GM12878 (cell line): ENCODE data around the gene CCDC17. TPM values are rescaled to one million over a fixed set of nuclear protein-coding genes. Genes with fewer than 3 reads are reported as not detected.

Source experiments
- ATAC-seq: fragments of 200-7000 bp; cut with Tn5 transposase; 3 replicates; pipeline ENCODE4 v1.9.1; 2020; ENCODE audit warnings: mild to moderate bottlenecking, moderate library complexity
- BruUV-seq: library from RNA; stranded (reverse); fragments of 400-500 nt; replicated peaks from 2 replicates; lab custom pipeline; 2021; lab: Mats Ljungman, UMichigan
- CTCF ChIA-PET: fragments of 300-600 bp; sonication (Branson Sonifier 250); formaldehyde crosslinking; extraction: SDS; loops from one replicate; lab custom pipeline; 2021; ENCODE audit warnings: inconsistent platforms; lab: Yijun Ruan, JAX
- POLR2A ChIA-PET: fragments of 350-600 bp; formaldehyde crosslinking; extraction: SDS; loops from one replicate; lab custom pipeline; 2021; ENCODE audit warnings: inconsistent platforms; lab: Charles Lee
- RAD21 ChIA-PET: fragments of 300-600 bp; sonication (Branson Sonifier 250); formaldehyde crosslinking; loops from one replicate; lab custom pipeline; 2023; ENCODE audit warnings: antibody characterized with exemption; ENCODE audit not compliant: unreplicated experiment; lab: Charles Lee
- SMC1A ChIA-PET: fragments of 300-600 bp; sonication (Branson Sonifier 250); formaldehyde crosslinking; loops from one replicate; lab custom pipeline; 2023; ENCODE audit not compliant: unreplicated experiment, uncharacterized antibody; lab: Charles Lee
- DNase-seq: peaks from one replicate; pipeline ENCODE4 v3.0.0-alpha.2; 2011; ENCODE audit warnings: low read depth, low spot score
- FAIRE-seq: peaks from 3 replicates; lab custom pipeline; 2011; peaks lifted over from hg19 to GRCh38; lab: Jason Lieb, UNC
- H2AFZ ChIP-seq: 2 replicates; pipeline ENCODE4 v1.6.0; 2011; ENCODE audit warnings: low read depth, low read length, control low read depth; ENCODE audit not compliant: control insufficient read depth
- H3K27ac ChIP-seq: 2 replicates; pipeline ENCODE4 v1.5.1; 2011; ENCODE audit warnings: control low read depth; ENCODE audit not compliant: control insufficient read depth, insufficient read depth
- H3K27me3 ChIP-seq, 2 experiments: replicated peaks in 1 of 2; 2 replicates each; pipeline versions ENCODE4 v1.6.0 to v1.6.1; 2011; ENCODE audit warnings: low read length in 1 of 2; ENCODE audit not compliant: control insufficient read depth in 2 of 2, insufficient read depth in 2 of 2
- H3K36me3 ChIP-seq, 2 experiments: 2 replicates each; pipeline ENCODE4 v1.5.1; 2011; ENCODE audit warnings: low read length in 1 of 2; ENCODE audit not compliant: control insufficient read depth in 2 of 2, insufficient read depth in 2 of 2
- H3K4me1 ChIP-seq: 2 replicates; pipeline ENCODE4 v1.6.1; 2011; ENCODE audit warnings: mild to moderate bottlenecking, low read length, moderate library complexity, mixed read lengths; ENCODE audit not compliant: control insufficient read depth, insufficient read depth
- H3K4me2 ChIP-seq: 2 replicates; pipeline ENCODE4 v1.6.0; 2011; ENCODE audit warnings: control low read depth; ENCODE audit not compliant: control insufficient read depth, insufficient read depth
- H3K4me3 ChIP-seq: fragments of 200-600 bp; sonication (generic); 2 replicates; pipeline ENCODE4 v1.5.1; 2016
- H3K79me2 ChIP-seq: 2 replicates; pipeline ENCODE4 v1.6.0; 2011; ENCODE audit warnings: low read length; ENCODE audit not compliant: control insufficient read depth, insufficient read depth
- H3K9ac ChIP-seq: 2 replicates; pipeline ENCODE4 v1.8.0; 2011; ENCODE audit warnings: low read length, control low read depth, mixed read lengths; ENCODE audit not compliant: control insufficient read depth, insufficient read depth
- H3K9me3 ChIP-seq: replicated peaks from 3 replicates; pipeline ENCODE4 v1.5.1; 2011; ENCODE audit warnings: mild to moderate bottlenecking, low read length; ENCODE audit not compliant: control insufficient read depth, insufficient read depth
- H4K20me1 ChIP-seq: 2 replicates; pipeline ENCODE4 v1.6.0; 2011; ENCODE audit not compliant: control insufficient read depth, insufficient read depth
- BHLHE40 ChIP-seq, 2 experiments: fragments of 450-650 bp in 1 of 2; IDR thresholded peaks; 2 replicates each; pipeline ENCODE4 v1.6.1; 2011 to 2017; ENCODE audit warnings: low read depth in 2 of 2, borderline replicate concordance in 1 of 2, improper control_type of control experiment in 1 of 2, low read length in 1 of 2, mild to moderate bottlenecking in 1 of 2
- IKZF1 ChIP-seq: fragments of 450-650 bp; conservative IDR thresholded peaks from 2 replicates; pipeline ENCODE4 v1.6.1; 2017; ENCODE audit warnings: antibody characterized with exemption, mild to moderate bottlenecking
- NR2C1 ChIP-seq: fragments of 450-650 bp; IDR thresholded peaks from 2 replicates; pipeline ENCODE4 v1.6.1; 2017; ENCODE audit warnings: antibody characterized with exemption, mild to moderate bottlenecking, moderate library complexity
- POLR2A ChIP-seq: IDR thresholded peaks from 2 replicates; pipeline ENCODE4 v1.6.1; 2011; ENCODE audit warnings: low read depth, mild to moderate bottlenecking, low read length
- POLR2AphosphoS5 ChIP-seq: IDR thresholded peaks from 2 replicates; pipeline ENCODE4 v1.6.1; 2011; ENCODE audit warnings: mild to moderate bottlenecking, low read length, inconsistent platforms
- RUNX3 ChIP-seq: IDR thresholded peaks from 2 replicates; pipeline ENCODE4 v1.6.1; 2012; ENCODE audit warnings: low read length, inconsistent platforms
- SIN3A ChIP-seq: IDR thresholded peaks from 2 replicates; pipeline ENCODE4 v1.6.1; 2012; ENCODE audit warnings: low read depth, low read length, improper control_type of control experiment
- TCF7 ChIP-seq: IDR thresholded peaks from 2 replicates; pipeline ENCODE4 v1.6.1; 2014; ENCODE audit warnings: antibody characterized with exemption, borderline replicate concordance
- ZNF687 ChIP-seq: fragments of 450-650 bp; IDR thresholded peaks from 2 replicates; pipeline ENCODE4 v1.6.1; 2017; ENCODE audit warnings: mild to moderate bottlenecking, moderate library complexity
- WGBS: methylation state at CpG from one replicate; pipeline ENCODE4 v1.1.6; 2016; ENCODE audit warnings: low lambda C conversion rate; ENCODE audit not compliant: insufficient replicate concordance, insufficient coverage; ENCODE audit errors: missing lambda C conversion rate; 5-methylcytosine and 5-hydroxymethylcytosine counted together
- in situ Hi-C: fragments of 300-500 bp; cut with MboI; formaldehyde crosslinking; loops from 9 replicates; pipeline ENCODE4 v1.14.3; 2018; ENCODE audit warnings: mixed read lengths
- intact Hi-C: fragments of 100-400 bp; cut with micrococcal nuclease; formaldehyde crosslinking; loops from one replicate; pipeline ENCODE4 v1.14.2; 2022; ENCODE audit not compliant: unreplicated experiment
- polyA plus RNA-seq, 11 experiments: library from polyadenylated mRNA; depleted of rRNA in 4 of 11; unstranded in 6 of 11; stranded (reverse) in 5 of 11; fragments of >200 nt; fragmentation: Nextera tagmentation in 4 of 11; fragmentation: Illumina TruSeq in 1 of 11; extraction: Ambion mirVana in 4 of 11; extraction: Trizol in 1 of 11; gene quantifications; 1 replicate in 1 of 11; 2 replicates in 10 of 11; pipeline versions ENCODE4 v1.2.1 to v1.2.3, GENCODE V29; 2011 to 2016; ENCODE audit warnings: inconsistent platforms in 2 of 11, missing spikeins in 2 of 11, low read depth in 1 of 11
- total RNA-seq, 4 experiments: library from RNA; depleted of rRNA in 3 of 4; stranded (reverse); fragments of >200 nt in 3 of 4; fragmentation: Illumina TruSeq in 1 of 4; extraction: Trizol in 1 of 4; gene quantifications; 2 replicates each; pipeline versions ENCODE4 v1.2.1 to v1.2.3, GENCODE V29; 2013 to 2021

The CCDC17 gene
- total and polyA plus RNA-seq, 10 of the 15 experiments (the other 5 are each of a cell fraction or from before 2014, with no cell fraction given) = 0.15 to 1.9 (median 0.69) TPM

GRCh38 chr1:45647248-45648021, 23.6 kb upstream of the CCDC17 start:
- Histone ChIP-seq H3K27me3 (no peaks in the 10 kb centered on the region), H2AFZ (no peak overlapping the region), H3K4me1 (no peaks in the 10 kb centered on the region), H3K4me2 (no peak overlapping the region)
- in situ Hi-C loops = no loop called here
- WGBS = 95% methylated on average over 9 of the region's 9 CpGs
- no peak for DNase-seq
- TF ChIP-seq BHLHE40 (IDR thresholded peaks at IDR 0.05; ENCODE audit: borderline replicate concordance in 1 of 2, low read depth in 2 of 2, low read length in 1 of 2) (no peak), POLR2AphosphoS5 (peak; percentile 34; the same call in 1 of the 2 replicates), POLR2A (peak; percentile 33; the same call in 1 of the 2 replicates)
- TF ChIP-seq, all 136 proteins: peak for 2
- peaks cover 10 to 25% of the 10 kb centered on the region in 2 experiments for H3K36me3 ChIP-seq
- H3K4me3 ChIP-seq = no peak overlapping the region
- no peaks in the 10 kb centered on the region for H3K9me3 ChIP-seq
- RAD21 ChIA-PET = no interaction called here
- BruUV-seq = no TSS peak
- no peak overlapping the region for H3K9ac ChIP-seq
- no peaks in the 10 kb centered on the region for H4K20me1 ChIP-seq
- POLR2A ChIA-PET = interaction anchor here (0.6 to 0.7 kb wide), 2 partner anchors 74 to 300 kb away, joined by 3 read pairs; no protein-coding TSS in a partner anchor
- FAIRE-seq = no peak
- no peaks in the 10 kb centered on the region; the same call in 1 of the 2 replicates for H3K79me2 ChIP-seq
- CTCF ChIA-PET = no interaction called here
- SMC1A ChIA-PET = no interaction called here
- H3K27ac ChIP-seq = no peak overlapping the region
- intact Hi-C loops = no loop called here
- ATAC-seq = no peak

DNA sequence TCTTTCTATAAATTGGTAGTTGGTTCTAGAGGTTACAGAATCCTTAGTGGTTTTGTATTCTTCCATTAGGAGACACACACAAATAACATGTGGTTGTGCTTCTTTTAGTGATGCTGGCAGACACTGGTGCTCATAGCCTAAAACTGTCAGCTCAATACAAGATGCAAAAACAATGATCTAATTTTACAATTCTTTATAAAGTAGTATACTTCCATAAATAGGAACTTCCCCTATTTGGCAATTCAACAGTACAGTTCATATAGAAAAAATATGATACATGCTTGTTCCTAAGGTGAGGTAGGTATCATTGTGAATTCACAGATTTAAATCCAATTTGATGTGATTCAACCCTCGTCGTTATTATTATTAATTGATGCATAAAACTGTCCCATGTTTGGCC, 20.8 kb upstream of the CCDC17 start:
- H4K20me1 ChIP-seq = no peaks in the 10 kb centered on the region
- H3K4me1 ChIP-seq = no peaks in the 10 kb centered on the region
- DNase-seq (no peak), ATAC-seq (no peak), FAIRE-seq (no peak)
- intact Hi-C loops = no loop called here
- H3K27ac ChIP-seq = no peak overlapping the region
- H3K4me2 ChIP-seq = no peak overlapping the region
- in situ Hi-C loops = no loop called here
- H3K79me2 ChIP-seq = no peaks in the 10 kb centered on the region; the same call in 1 of the 2 replicates
- CTCF ChIA-PET = interaction anchor here (0.5 to 3.5 kb wide), 5 partner anchors 54 to 539 kb away, joined by 3 to 12 read pairs (median 4); no protein-coding TSS in a partner anchor
- SMC1A ChIA-PET = interaction anchor here (0.8 to 3.9 kb wide), 5 partner anchors 9 to 218 kb away, joined by 3 to 13 read pairs (median 3); partner anchors contain the start of gene TMEM69
- no peaks in the 10 kb centered on the region for H3K9me3 ChIP-seq
- H3K9ac ChIP-seq = no peak overlapping the region
- RAD21 ChIA-PET = interaction anchor here (0.5 to 1.3 kb wide), 2 partner anchors 15 to 234 kb away, joined by 3 read pairs; no protein-coding TSS in a partner anchor
- no peak overlapping the region for H3K4me3 ChIP-seq
- no peaks in the 10 kb centered on the region for H3K27me3 ChIP-seq
- 31% methylated on average over 2 of the region's 2 CpGs for WGBS
- POLR2A ChIA-PET = interaction anchor here (0.5 to 0.6 kb wide), 3 partner anchors 46 to 600 kb away, joined by 3 to 6 read pairs (median 4); no protein-coding TSS in a partner anchor
- H3K36me3 ChIP-seq = peaks cover 2 to 25% of the 10 kb centered on the region in 2 experiments; a peak in 3 of 4 replicates
- no peak for TF ChIP-seq ZNF687
- no peak for TF ChIP-seq IKZF1
- no peak for TF ChIP-seq RUNX3
- TF ChIP-seq TCF7 = no peak
- TF ChIP-seq SIN3A = no peak
- no peak for TF ChIP-seq NR2C1
- BruUV-seq = no TSS peak
- no peak overlapping the region for H2AFZ ChIP-seq
